GM11168 (cell line): ENCODE results near the gene GRIP2.

Experiments used
- in situ Hi-C: fragments of 300-500 bp; cut with MboI; formaldehyde crosslinking; loops from one replicate; pipeline ENCODE4 v1.12.0; 2022; ENCODE audit warnings: low sequenced_read_pairs; ENCODE audit not compliant: unreplicated experiment

GRIP2 gene

GRCh38 chr3:14508966-14509795, 31.0 kb downstream of the GRIP2 start:
- in situ Hi-C loops, result no loop called here

- in situ Hi-C loops, result no loop called here
Measured at GRCh38 chr3:14508505-14508819, 31.7 kb downstream of the GRIP2 start.

DNA sequence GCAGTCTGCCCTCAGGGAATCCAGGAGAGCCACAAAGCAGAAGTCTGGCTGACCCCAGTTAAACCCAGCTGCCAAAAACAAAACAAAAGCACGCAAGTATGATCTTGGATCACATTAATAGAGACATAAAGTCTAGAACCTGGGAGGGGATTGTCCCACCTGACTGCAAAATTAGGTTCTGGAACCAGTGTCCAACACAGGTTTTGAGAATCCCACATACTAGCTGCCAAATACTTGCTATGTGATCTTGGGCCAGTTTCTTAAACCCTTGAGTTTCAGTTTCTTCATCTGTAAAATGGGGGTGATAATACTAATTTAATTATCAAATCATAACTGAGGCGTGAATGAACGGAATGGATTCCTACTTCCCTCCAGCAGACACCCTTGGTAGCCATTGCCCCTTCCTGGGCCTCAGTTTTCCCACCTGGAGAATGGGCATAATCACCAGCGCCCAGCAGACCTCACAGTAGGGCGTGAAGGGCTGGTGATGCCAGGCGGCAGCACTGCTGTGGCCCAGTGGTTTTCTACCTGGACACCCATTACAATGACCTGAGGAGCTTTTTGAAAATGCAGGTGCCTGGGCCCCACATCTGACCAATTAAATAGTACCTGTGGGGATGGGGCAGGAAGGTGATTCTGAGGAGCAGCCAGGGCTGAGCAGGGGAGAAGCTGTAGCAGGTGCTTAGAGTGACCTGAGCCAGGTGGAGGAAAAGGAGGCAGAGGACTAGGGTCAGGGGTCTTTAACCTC, 32.2 kb downstream of the GRIP2 start:
- in situ Hi-C loops, result no loop called here

GRCh38 chr3:14507305-14507741, 32.8 kb downstream of the GRIP2 start:
- in situ Hi-C loops, result no loop called here

- in situ Hi-C loops, result no loop called here
Measured at GRCh38 chr3:14506626-14507304, 33.4 kb downstream of the GRIP2 start.

DNA sequence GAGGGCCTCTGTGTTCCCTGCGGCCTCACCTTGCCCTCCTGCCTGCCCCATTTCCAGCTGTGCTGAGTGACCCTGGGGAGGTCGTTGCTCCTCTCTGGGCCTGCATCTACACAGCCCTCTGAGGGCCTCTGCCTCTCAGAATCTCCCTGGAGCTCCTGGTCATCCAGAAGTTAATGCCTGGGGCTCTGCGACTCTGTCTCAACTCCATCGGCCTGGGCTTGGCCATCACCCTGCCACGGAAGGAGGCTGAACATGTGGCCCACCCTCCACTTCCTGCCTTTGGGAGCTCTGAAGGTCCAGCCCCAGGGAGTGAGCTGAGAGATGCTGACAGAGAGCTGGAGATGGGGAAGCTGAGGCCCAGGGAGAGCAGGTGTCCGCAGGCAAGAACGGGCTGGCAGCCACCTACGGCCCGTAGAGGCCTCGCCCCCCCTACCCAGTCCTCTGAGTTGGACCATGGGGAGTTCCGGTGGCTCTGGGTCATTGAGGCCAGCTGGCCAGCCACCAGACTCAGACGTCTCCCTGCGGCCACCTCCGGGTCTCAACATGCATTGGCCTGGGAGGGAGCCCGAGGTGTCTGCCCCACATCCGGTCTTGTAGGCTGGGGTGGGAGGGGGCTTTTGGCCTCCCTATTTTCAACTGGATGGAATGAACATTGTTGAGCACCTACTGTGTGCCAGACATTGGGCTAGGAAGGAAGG, 34.2 kb downstream of the GRIP2 start:
- in situ Hi-C loops, result no loop called here

DNA sequence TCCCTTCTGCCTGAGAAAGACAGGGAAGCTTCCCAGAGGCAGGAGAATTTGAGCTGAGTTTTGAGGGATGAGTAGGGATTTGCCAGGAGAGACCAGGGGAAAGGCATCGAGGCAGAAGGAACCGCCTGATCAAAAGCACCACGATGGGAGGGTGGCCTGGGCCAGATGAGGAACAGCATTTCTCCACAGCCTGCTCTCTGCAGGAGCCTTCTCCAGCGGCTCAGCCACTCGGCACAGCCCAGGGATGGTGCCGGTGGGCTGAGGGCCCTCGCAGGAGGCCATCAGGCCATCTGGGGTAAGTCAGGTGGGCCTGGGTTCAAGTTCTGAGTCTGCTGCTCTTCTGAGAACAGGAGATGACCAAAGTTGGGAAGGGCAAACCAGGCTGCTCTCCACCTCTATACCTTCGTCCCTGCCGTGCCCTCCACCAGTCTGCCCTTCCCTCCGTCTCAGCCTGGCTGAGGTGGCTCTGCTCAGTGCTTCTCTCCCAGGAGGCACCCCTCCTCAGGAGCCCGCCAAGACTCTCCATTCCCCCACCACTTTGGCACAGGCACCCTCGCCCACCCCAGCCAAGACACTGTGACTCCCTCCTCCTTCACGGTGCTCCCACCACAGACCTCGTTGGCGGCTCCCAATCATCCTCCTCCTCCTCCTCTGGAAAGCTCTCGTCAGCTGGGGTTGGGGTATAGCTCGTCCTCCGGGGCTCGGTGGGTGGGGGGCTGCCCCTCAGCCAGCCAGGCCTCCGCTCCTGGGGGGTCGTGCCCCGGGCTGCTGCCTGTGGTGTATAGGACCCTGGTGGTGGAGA, 34.9 kb downstream of the GRIP2 start:
- in situ Hi-C loops, result no loop called here

DNA sequence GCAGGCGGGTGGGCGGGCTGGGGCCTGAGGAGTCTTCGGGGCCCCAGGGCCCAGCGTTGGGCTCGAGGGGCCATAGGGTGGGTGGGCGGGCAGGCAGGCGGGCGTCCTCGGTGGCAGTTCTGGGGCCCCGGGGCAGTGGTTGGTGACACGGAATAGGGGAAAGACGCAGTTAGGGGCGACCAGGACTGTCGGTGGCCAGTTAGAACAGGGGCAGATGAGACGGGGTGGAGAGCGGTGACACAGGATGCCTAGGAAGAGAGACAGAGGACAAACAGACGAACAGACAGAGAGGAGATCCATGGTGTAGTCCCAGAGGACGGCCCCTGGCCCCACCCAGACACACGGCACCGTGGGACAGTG, 36.5 kb downstream of the GRIP2 start:
- in situ Hi-C loops, result no loop called here

DNA sequence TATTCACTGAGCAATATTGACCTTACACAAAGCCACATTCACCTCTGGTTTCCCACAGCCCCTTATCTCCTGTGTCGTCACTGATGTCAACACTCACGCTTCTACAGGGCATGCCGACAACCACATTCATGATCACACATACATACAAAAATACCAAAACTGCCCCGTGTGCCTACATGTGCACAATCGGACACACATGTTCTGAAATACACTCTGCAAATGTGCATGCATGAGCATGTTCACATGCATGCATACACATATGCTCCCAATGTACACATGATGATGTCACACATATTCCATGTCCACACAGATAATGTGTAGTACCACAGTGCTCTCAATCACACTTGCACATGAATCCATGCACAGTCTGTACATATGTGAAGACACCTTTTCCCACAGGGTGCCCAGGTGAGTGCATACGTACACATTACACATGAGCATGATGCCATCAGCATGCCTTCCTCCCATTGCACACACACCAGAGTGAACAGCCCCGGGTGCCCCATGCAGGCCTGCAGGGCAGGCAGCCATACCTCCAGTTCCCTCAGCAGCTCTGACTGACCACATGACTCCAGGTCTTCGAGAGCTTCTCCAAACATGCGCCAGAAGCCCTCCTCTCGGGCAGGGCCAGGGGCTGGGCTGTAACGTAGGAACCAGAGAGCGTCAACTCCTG, 37.0 kb downstream of the GRIP2 start:
- in situ Hi-C loops, result no loop called here

GRCh38 chr3:14502472-14502871, 37.7 kb downstream of the GRIP2 start:
- in situ Hi-C loops, result no loop called here

DNA sequence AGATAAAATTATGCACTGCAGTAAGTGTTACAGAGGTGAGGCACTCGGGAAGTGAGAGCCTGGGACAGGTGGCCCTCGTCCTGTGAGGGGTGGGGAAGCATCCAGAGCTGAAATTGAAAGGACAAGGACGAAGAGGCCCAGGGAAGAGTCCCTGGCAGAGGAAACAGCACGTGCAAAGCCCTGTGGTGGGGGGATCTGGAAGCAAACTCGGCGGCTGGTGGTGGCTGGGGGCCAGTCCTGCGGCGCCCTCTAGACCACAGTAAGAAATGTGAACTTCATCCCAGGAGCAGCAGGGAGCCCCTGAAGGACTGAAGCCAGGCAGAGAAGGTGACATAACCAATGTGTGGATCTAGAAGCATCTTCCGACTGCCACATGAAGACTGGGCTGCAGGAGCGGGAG, 42.8 kb downstream of the GRIP2 start:
- in situ Hi-C loops, result no loop called here

DNA sequence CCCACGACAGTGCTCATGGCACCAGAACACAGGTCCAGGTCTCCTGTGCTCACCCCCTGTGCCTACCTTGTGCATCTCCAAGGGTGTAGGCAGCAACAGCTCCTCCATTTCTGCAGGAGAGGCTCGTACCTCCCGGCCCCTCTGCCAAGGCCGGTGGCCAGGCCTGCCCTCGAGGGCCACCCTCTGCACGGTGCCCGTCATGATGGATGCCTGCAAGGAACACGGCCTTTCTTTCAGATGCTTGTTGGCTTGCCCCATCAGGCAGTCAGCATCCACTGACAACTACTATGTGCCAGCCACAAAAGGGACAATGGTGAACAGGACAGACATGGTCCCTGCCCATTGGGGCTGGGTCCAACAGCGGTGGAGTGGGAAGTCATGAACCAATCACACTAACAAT, 43.8 kb downstream of the GRIP2 start:
- in situ Hi-C loops, result no loop called here

GRCh38 chr3:14494973-14495300, 45.2 kb downstream of the GRIP2 start:
- in situ Hi-C loops, result no loop called here

- in situ Hi-C loops, result no loop called here
Measured at GRCh38 chr3:14494279-14494972, 45.7 kb downstream of the GRIP2 start.

DNA sequence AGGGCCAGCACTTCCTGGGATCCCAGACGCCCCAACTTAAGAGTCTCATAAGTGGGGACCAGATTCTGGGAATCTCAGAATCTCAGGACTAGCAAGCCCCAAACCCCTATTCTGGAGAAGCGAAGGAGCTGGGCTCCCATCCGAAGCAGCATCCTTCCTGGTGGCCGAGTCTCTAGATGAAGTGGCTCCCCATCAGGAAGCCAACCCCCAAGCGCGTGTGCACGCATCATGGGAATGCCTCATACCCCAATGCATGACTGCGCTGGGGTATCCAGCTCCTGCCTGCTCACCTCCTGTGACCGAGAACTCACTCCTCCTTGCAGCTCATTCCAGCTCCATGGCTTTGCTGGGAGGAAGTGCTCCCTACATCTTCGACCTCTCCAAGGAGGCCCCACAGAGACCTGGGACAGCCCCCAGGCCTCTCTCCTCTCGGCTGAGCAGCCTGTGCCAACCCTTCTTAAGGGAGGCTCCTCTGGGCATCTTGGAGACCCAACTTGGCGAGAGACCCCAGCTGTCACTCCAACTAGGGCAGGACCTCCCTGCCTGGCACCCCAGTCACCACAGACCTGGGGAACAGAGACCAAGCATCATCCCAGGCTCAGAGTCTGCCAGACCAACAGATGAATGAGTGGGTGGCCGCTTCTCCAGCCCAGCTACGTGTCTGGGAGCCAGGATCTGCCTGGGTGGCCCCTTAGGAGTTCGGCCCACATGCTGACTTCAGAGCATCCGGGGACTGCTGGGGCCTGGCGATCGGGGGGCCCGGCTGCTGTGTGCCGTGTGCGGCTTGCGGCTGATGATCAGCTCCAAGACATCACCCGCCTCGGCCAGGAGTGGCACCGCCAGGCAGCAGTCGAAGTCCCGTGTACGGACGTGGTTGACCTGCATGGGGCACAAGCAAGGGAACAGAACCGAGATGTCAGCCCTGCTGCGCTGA, 46.9 kb downstream of the GRIP2 start:
- in situ Hi-C loops, result no loop called here

DNA sequence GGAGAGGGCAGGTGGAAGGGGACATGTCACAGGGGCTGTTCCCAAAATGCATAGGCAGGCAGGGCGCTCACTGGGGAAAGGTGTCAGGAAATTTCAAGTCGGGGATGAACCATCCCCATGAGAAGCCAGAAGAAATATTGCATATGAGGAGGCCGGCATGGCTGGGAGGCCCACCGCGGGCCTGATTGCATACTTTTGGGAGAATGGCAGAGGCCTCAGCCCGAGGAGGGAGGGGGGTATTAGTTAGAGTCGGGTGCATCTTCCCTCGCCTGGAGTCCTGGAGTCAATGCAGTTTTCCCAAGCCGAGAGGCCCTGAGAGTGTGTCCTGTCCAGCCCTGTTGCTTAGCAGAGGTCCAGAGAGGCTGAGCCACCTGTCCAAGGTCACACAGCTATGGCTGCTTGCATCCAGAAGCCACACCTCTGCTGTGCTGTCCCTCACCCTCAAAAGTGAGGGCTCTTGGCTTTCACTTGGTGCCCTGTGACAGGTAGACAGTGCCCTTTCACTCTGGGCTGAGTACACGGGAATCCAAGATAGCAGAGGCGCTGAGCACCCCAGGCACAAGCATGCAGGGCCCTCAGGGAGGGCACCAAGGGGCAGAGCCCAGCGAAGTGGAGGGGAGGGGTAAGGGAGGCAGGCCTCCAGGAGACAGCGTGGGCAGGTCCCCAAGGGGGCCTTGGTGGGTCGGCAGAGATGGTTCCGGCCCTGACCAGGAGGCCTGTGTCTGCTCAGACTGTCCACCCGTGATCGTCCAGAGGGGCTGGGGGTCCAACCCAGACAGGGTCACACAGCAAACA, 48.5 kb downstream of the GRIP2 start:
- in situ Hi-C loops, result no loop called here

- in situ Hi-C loops, result no loop called here
Measured at GRCh38 chr3:14490831-14491230, 49.3 kb downstream of the GRIP2 start.
